HG02840 (cell line): ENCODE data around the gene SNRNP35.
"Not testable (repeated sequence)": the region's sequence is repeated elsewhere in the genome, so short reads cannot be mapped to it uniquely, and the experiment has no call there.

ENCODE experiments used
- ATAC-seq: cut with Tn5 transposase; IDR thresholded peaks from one replicate; pipeline ENCODE4 v1.9.1; 2021; ENCODE audit warnings: mild to moderate bottlenecking, moderate library complexity, moderate number of reproducible peaks; ENCODE audit not compliant: unreplicated experiment, low FRiP score

SNRNP35 gene

DNA sequence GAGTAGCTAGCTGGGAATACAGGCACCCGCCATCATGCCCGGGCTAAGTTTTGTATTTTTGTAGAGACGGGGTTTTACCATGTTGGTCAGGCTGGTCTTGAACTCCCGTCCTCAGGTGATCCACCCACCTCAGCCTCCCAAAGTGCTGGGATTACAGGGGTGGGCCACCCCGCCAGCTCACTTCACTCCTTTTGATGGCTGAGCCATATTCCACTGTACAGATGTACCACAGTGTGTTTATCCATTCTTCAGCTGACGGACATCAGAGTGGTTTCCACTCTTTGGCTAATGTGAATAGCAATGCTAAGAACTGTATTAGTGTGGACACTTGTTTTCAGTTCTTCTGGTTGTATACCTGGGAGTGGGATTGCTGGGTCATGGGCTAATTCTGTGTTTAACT is 29.5 kb downstream of the SNRNP35 start:
- ATAC-seq: no peak

DNA sequence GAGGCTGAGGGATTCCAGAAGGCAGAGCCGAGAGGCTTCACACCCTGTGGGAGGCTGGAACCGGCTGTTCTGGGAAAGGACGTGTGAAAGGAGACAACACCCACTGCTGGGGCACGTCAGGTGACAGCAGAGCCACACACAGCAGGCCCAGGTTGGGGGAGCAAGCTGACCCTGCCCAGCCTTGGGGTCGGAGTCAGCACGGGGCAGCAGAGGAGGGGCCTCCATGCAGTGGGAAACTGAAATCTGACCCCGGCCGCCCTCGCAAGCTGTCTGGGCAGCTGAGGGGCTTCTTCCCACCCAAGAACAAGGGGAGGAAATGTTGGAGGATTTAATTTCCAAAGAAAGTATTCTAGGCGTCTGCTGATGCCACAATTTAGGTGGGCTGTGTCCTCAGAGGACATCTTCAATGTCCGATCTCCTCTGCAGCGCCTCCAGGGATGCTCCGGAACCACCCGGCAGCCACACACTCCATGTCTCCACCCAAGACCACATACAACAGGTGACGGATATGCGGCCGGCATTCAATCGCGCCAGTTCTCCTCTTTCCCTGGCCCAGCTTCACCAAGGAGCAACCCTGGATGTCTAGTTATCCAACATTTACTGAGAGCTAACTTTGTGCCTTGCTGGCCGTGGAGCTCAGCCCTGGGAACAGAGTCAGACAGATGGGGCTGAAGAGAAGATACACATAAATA is 30.7 kb downstream of the SNRNP35 start:
- ATAC-seq: no peak

- ATAC-seq: no peak
These were observed 31.6 kb downstream of the SNRNP35 start for GRCh38 chr12:123489580-123489979.

- ATAC-seq: no peak
These were observed 32.1 kb downstream of the SNRNP35 start for GRCh38 chr12:123490089-123490488.

GRCh38 chr12:123491056-123491455 is 33.1 kb downstream of the SNRNP35 start:
- ATAC-seq: no peak

GRCh38 chr12:123491481-123491880 is 33.5 kb downstream of the SNRNP35 start:
- ATAC-seq: no peak

- not testable (repeated sequence) for ATAC-seq
These were observed 34.5 kb downstream of the SNRNP35 start for GRCh38 chr12:123492339-123493039.

- ATAC-seq: no peak
These were observed 36.3 kb downstream of the SNRNP35 start for GRCh38 chr12:123494124-123494851.

GRCh38 chr12:123497065-123497464 is 39.1 kb downstream of the SNRNP35 start:
- ATAC-seq: no peak

DNA sequence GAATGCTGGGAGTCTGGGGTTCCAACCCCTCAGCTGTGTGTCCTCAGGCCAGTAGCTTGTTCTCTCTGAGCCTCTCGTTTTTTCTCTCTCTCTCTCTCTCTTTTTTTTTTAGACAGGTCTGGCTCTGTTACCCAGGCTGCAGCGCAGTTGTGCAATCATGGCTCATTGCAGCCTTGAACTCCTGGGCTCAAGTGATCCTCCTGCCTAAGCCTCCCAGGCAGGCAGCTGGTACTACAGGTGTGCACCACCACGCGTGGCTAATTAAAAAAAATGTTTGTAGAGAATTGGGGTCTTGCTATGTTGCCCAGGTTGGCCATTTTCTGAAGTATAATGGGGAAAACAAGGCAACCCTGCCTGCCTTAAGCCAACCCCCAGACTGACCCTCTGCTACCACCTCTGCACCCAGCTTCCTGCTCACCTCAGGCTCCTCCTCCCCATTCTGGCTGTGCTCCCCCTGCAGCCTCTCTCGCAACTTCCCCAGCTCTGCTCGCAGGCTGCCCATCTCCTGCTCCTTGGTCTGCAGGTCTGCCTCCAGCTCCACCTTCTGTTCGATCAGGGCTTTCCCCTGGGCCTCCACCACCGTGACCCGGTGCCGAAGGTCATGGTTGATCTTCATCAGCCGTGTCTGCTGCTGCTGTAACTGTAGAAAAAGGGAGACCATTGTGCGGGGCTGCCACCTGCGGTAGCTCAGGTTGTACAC is 40.3 kb downstream of the SNRNP35 start:
- no peak for ATAC-seq

- ATAC-seq: no peak
These were observed 41.4 kb downstream of the SNRNP35 start for GRCh38 chr12:123499332-123499731.

- no peak for ATAC-seq
These were observed 44.3 kb downstream of the SNRNP35 start for GRCh38 chr12:123502163-123502704.

DNA sequence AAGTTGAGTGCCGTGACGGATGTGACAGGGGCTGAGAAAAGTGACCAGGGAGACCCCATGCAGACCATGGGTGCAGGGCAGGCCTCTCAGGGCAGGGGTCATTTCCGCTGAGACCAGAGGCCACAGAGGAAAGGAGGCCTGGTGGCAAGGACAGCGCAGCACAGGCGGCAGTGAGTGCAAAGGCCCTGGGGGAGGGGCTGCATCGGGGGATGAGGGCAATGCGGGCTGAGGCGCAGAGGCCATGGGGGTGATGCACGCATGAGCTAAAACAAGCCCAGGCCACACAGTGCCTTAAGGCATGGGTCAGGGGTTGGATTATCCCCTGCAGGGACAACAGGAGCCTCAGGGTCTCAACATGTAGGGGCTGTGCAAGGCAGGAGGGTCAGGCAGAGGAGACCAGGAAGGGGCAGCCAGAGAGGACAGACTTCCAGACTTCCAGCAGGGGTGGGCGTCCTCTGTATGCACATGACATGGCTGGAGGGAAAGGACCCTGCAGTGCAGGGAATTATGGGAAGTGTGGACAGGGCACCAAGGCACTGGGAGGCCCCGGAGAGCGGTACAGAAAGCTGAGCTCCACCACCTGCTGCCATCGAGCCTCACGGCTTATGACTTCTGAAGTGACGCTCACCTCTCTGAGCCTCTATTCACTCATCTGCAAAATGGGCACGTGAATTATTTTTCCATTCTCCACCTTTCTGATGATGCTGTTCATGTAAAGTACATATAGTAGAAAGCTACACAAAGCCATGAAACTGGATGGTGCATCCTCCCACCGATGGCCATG is 48.3 kb downstream of the SNRNP35 start:
- no peak for ATAC-seq

GRCh38 chr12:123506843-123507236 is 48.9 kb downstream of the SNRNP35 start:
- ATAC-seq: no peak

DNA sequence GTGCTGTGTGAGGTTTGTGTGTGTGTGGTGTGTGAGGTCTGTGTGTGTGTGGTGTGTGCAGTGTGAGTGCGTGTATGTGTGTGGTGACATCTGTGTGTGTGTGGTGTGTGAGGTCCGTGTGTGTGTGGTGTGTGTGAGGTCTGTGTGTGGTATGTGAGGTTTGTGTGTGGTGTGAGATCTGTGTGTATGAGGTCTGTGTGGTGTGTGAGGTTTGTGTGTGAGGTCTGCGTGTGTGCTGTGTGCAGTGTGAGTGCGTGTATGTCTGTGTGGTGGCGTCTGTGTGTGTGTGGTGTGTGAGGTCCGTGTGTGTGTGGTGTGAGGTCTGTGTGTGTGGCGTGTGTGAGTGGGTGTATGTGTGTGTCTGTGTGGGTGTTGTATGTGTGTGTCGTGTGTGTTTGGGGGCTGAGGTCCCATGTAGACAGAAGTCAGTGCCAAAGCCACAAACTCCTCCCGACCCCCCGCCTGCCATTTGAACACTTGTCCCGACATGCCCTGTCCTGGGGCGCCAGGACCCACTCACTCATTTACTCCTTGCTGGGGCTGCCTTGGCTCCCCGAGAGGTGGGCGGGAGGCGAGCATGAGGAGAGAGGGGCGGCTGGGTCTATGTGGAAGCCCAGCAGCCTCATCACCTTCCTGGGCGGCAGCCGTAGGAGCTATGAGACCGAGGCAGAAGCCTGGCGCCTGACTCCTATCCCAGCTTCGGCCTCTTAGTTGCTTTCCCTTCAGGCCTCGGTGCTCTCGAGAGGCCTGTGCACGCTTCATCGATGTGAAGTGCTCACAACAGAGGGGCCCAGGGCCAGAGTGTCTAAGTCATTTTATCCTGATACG is 55.1 kb downstream of the SNRNP35 start:
- ATAC-seq: no peak

DNA sequence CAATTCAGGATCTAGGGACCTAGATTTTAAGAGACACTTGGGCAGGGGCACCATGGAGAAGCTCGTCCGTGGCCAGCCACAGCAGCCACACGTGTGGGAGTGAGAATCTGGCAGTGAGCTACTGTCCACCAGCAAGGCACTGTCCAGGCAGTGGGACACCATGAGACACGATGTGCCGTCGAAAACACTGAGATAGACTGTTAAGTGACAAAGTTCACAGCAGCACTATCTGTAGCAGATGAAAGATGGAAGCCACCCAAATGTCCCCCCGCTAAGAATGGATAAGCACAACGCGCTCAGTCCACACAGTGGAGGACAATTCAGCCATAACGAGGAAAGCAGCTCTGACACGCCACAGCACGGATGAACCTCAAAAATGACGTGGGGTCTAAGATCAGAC is 55.9 kb downstream of the SNRNP35 start:
- ATAC-seq: no peak

- ATAC-seq: not testable (repeated sequence)
These were observed 56.8 kb downstream of the SNRNP35 start for GRCh38 chr12:123514582-123515221.

DNA sequence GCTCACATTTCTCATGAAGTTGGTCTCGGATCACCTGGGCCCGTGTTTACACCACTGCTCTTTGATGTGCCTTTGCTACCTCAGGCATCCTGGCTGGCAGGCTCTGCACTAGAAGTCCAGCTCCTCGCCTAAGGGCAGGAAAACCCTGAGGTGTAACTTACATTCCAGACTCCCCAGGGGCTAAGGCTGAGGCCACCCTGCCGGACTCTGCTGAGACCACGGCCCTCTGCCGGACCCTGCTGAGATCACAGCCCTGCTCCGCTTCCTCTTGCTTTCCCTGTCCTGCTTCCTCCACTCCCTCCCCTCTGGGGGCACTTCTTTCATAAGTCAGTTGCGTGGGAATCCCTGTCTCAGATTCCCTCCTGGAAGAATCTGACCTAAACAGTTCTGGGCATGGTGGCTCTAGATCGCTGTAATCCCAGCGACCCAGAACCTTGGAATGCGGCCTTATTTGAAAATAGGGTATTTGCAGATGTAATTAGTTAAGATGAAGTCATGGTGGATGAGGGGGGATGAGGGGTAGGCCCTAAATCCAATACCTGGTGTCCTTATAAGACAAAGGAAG is 58.4 kb downstream of the SNRNP35 start:
- no peak for ATAC-seq
